Measurements from ENCODE around the gene TFAP2D.

TFAP2D gene

GRCh38 chr6:50721978-50722377 lies 8.7 kb downstream of the TFAP2D start:
- DNase-seq = no peak

GRCh38 chr6:50722829-50723554 lies 9.7 kb downstream of the TFAP2D start:
- DNase-seq = no peak

DNA sequence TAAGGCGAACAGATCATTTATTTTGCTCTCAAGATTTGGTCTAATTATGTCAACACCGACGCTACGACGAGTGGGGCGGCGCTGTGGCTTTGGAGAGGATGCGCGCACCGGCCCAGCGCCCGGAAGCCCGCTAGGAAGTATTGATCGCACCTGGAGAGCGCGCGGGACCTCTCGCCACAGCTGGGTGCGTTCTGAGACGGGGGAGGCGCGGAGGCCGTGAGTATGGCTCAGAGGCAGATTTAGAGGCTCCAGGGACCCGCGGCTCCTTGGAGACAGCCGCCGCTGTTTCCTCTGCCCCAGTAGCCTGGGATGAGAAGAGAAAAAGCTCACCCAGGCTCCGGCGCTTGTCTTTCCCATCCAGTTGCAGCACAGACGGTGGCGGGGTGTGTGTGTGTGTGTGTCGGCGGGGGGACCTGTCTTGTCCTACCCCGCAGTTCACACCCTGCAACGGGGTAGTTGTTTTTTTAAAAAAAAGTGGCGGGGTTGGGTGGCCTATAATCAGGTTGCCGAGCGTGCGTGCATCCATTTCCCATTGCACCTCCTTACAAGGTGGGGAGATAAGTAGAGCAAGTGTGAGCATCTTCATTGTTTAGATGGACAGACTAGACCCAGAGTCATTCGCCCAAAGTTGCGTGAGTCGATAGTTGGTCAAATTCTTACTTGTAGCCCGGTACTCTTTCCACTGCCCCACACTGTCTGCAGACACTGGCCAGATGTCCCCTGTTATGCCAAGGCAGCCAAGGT lies 11.2 kb downstream of the TFAP2D start:
- DNase-seq = no peak

DNA sequence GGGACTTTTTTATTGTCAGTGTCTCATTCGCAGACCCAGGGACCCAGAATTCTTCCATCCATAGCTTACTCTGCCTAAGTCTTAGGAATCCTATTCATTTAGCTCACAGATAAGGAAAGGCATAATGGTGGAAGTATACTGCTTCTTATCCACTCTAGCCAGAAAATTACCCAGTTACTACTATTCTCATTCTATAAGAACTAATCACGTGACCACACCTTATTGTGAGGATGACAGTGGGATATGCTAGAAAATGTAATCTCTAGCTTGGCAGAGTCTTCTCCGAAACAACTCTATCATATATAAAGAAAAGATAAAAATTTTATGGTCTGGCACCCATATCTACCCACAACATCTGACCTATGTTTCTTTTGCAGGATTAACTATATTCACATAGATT lies 21.2 kb downstream of the TFAP2D start:
- DNase-seq = no peak

DNA sequence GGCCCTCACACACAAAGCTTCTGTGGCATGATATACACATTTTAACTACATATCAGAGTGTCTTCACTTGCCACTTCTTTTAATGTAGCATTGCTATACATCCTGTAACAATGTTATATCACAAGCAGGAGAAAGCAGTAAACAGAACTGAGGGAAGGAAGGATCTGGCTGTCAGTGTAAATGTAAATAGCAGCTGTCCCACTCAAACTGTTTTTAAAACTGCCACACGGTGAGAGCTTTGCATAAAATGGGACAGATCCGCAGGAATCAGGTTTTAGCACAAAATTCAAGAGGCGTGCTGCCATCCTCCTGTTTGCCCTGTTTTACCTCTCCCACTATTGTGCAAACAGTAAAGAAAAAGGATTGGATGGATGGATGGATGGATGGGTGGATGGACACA lies 28.8 kb downstream of the TFAP2D start:
- DNase-seq = no peak

DNA sequence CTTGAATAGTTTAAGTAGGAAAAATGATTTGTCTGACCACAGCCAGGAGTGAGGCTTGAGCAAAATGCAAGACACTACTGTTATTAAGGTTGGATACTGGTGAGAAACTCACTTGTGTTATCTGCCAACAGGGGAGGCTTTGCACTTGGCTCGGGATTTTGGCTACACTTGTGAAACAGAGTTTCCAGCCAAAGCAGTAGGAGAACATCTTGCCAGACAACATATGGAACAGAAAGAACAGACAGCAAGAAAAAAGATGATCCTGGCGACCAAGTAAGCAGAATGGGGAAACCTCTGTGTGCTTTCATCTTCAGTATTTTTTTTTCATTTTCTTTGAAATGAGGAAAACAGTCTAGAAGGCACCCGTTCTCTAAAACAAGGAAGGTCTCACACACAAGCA lies 31.6 kb downstream of the TFAP2D start:
- DNase-seq = no peak

GRCh38 chr6:50762798-50763197 lies 49.5 kb downstream of the TFAP2D start:
- DNase-seq = no peak

DNA sequence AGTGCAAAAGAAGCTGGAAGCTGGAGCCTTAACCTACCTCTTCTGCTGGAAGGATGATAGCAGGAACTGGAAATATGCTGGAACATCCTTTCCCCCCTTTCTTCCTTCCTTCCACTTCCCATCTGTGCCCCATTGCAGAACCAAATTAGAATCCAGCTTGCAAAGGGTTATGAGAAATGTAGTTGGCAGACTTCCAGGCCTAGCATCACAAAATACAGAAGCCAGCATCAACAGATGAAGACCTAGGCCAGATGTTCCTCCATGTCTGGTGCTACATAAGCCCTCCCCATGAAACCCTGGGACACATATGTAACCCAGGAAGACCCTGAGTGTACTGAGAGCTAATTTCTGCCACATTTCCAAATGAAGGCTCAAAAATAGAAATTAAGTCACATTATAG lies 65.4 kb downstream of the TFAP2D start:
- DNase-seq = no peak

DNA sequence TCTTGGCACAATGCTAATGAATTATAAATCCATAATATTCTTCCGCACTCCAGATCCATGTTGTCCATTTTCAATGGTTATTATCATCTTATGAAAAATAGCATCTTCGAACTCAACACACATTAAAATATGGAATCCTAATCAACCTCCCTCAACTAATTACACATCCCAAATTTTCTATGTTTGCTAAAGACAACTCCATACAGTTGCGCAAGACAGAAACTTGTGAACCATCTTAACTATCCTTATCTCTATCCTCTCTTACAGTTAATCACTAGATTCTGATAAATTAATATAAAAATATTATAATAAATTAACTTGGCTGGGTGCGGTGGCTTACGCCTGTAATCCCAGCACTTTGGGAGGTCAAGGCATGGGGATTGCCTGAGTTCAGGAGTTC lies 67.1 kb downstream of the TFAP2D start:
- no peak for DNase-seq

DNA sequence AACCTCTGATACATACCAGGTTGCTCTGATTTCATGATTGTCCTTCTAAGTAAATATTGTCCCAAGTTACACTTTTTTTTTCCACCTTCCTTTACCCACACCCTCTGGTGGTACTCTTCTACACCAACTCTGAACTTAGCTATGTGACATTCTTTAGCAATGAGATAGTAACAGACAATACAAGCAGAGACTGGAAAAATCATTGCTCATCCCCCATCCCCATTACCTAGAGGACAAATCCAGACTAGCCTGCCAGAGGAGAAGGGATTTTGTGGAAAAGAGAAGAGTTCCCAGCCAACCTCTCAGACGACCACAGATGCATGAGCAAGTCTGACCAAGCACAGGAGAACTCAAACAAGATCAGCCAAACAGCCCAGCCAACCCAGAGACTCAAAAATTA lies 72.6 kb downstream of the TFAP2D start:
- no peak for DNase-seq

GRCh38 chr6:50791900-50792508 lies 78.7 kb downstream of the TFAP2D start:
- DNase-seq = peak; percentile 22 to 64

DNA sequence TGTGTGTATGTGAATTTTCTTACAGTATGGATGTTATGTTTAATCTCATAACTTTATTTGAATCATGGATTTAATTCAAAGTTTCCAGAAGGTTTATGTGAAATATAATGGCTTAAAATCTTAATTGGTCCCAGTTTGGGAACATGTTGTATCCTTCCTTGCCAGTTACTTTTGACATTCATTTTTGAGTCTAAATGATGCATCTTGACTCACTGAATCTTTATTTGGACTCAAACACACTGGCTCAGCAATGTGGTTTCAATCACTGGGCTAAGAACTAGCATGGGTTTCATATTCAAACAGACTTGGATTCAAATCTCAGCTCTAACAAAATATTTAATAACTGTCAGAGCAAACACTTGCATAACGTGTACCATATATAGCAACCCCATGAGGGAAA lies 79.4 kb downstream of the TFAP2D start:
- no peak for DNase-seq

GRCh38 chr6:50795574-50795973 lies 82.2 kb downstream of the TFAP2D start:
- no peak for DNase-seq

DNA sequence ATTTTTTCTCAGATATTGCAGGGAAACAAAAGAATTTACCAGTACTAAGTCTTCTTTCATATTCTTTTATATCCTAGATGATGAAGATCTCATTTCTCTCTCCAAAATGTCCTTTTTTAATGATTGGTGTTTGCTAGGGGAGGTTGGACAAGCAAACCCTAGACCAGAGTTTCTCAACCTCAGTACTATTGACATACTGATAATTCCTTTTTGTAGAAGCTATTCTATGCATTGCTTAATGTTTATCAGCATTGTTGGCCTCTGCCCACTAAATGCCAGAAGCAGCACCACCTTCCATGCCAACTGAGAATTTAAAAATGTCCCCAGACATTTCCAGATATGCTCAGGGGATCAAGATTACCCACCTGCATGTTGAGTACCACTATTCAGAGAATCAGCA lies 91.0 kb downstream of the TFAP2D start:
- DNase-seq = no peak

GRCh38 chr6:50807035-50807434 lies 93.7 kb downstream of the TFAP2D start:
- DNase-seq = no peak

GRCh38 chr6:50815436-50816114 lies 102.2 kb downstream of the TFAP2D start:
- DNase-seq = peak in 1 of 2 donors; percentile 20

GRCh38 chr6:50816115-50816675 lies 102.9 kb downstream of the TFAP2D start:
- DNase-seq = peak; percentile 59 to 94

- DNase-seq = no peak
These were observed 103.8 kb downstream of the TFAP2D start for GRCh38 chr6:50816947-50817645.

GRCh38 chr6:50817646-50817950 lies 104.3 kb downstream of the TFAP2D start:
- DNase-seq = no peak

DNA sequence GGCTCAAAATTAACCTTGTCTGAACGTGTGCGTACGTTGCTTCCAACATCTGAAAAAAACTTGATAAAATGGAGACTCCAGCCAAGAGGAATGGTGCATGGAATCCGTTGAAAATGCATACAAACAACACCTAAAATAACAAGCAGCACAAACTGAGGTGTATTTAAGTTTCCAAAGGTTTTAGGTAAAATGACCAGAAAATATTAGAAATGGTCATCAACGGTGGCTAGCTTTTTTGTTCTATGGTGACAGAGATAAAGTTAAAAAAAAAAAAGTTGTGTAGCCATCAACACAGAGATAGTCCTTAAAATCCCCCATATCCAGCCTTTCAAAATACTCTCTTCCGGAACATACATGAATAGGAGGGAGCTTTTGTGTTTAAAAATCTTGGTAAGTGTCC lies 104.7 kb downstream of the TFAP2D start:
- no peak for DNase-seq

DNA sequence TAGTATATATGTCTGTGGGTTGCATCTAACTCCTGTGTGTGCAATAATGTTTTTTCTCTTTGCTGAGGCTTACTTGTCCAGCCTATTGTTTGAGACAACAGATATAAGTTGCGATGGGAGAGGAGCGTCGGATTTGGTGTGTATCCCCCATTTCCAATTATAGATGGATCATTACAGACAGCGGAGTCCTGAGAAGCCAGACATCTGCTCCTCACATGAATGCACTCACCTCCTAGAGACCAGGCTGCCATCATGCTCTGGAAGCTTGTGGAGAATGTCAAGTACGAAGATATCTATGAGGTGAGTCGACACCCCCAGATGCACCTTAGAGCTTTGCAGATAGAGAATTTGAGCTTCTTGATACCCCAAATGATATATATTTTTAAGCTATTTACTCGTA lies 105.3 kb downstream of the TFAP2D start, which contains the start of gene TFAP2B:
Gene TFAP2B, plus strand, starts transcription at position 199 of the 400 bp plus-strand sequence. Its CDS starts 21 bp downstream, at position 220.
- no peak for DNase-seq

GRCh38 chr6:50819466-50819903 lies 106.2 kb downstream of the TFAP2D start:
- DNase-seq = no peak
